Natural killer cell (primary cell): ENCODE results near the gene SH3PXD2A. TPM values are rescaled to one million over a fixed set of nuclear protein-coding genes. Genes with fewer than 3 reads are reported as not detected.

Experiments
- ATAC-seq, 3 donors: fragments of 150-1000 bp in 2 of 3; fragments of 200-7000 bp in 1 of 3; cut with Tn5 transposase; 1 replicate in 1 of 3; 2 replicates in 2 of 3; pipeline ENCODE4 v1.10.0; 2021; ENCODE audit warnings: mild to moderate bottlenecking in 2 of 3, moderate library complexity in 2 of 3
- DNase-seq, 2 donors: peaks; one replicate each; pipeline versions ENCODE4 v3.0.0 to v3.0.0-alpha.2; 2013 to 2021; ENCODE audit warnings: mixed read lengths in 1 of 2
- H3K27ac ChIP-seq: one replicate; pipeline ENCODE4 v1.5.1; 2013; ENCODE audit warnings: mild to moderate bottlenecking, low read length
- H3K27me3 ChIP-seq: one replicate; pipeline ENCODE4 v1.6.1; 2013; ENCODE audit warnings: low read length; ENCODE audit not compliant: control insufficient read depth, insufficient read depth
- H3K36me3 ChIP-seq: one replicate; pipeline ENCODE4 v1.6.1; 2013; ENCODE audit warnings: low read length; ENCODE audit not compliant: control insufficient read depth, insufficient read depth
- H3K4me1 ChIP-seq: one replicate; pipeline ENCODE4 v1.6.1; 2013; ENCODE audit warnings: low read length; ENCODE audit not compliant: control insufficient read depth, insufficient read depth
- H3K4me3 ChIP-seq: one replicate; pipeline ENCODE4 v1.5.1; 2013; ENCODE audit warnings: low read length
- H3K9me3 ChIP-seq: one replicate; pipeline ENCODE4 v1.6.1; 2013; ENCODE audit warnings: low read length; ENCODE audit not compliant: control insufficient read depth, insufficient read depth
- H3K27ac Mint-ChIP-seq, 2 donors: one replicate each; pipeline ENCODE4 v1.8.0; 2022; ENCODE audit warnings: mild to moderate bottlenecking in 2 of 2, mixed read lengths in 2 of 2, moderate library complexity in 1 of 2
- H3K27me3 Mint-ChIP-seq, 2 donors: one replicate each; pipeline ENCODE4 v1.8.0; 2022; ENCODE audit warnings: low read depth in 2 of 2, mixed read lengths in 2 of 2
- H3K36me3 Mint-ChIP-seq: one replicate; pipeline ENCODE4 v1.8.0; 2022; ENCODE audit warnings: mixed read lengths
- H3K4me1 Mint-ChIP-seq, 2 donors: one replicate each; pipeline ENCODE4 v1.8.0; 2022; ENCODE audit warnings: mixed read lengths in 2 of 2
- H3K4me3 Mint-ChIP-seq: one replicate; pipeline ENCODE4 v1.8.0; 2022; ENCODE audit warnings: mild to moderate bottlenecking, moderate library complexity, mixed read lengths
- H3K9me3 Mint-ChIP-seq, 2 donors: one replicate each; pipeline ENCODE4 v1.8.0; 2022; ENCODE audit warnings: mixed read lengths in 2 of 2
- CTCF ChIP-seq: fragments of 200-600 bp; IDR thresholded peaks from one replicate; pipeline ENCODE4 v1.8.0; 2022; ENCODE audit warnings: antibody characterized with exemption
- WGBS: methylation state at CpG from one replicate; pipeline ENCODE4 v1.1.7; 2013; ENCODE audit warnings: missing lambda C conversion rate; ENCODE audit not compliant: insufficient coverage; 5-methylcytosine and 5-hydroxymethylcytosine counted together
- intact Hi-C: fragments of 100-400 bp; cut with micrococcal nuclease; formaldehyde crosslinking; loops from one replicate; pipeline ENCODE4 v1.14.2; 2022
- total RNA-seq, 4 donors: library from RNA; stranded (reverse); fragments of 120-200 nt in 1 of 4; gene quantifications; one replicate each; pipeline versions ENCODE4 v1.2.3 to v1.2.4, GENCODE V29; 2013 to 2022

The SH3PXD2A gene
- total RNA-seq, 3 donors from 2014 or later (not counting 1 experiment from before 2014, with no cell fraction given): 3.3 to 7.0 (median 4.9) TPM

- H3K4me1 ChIP-seq: no peaks in the 10 kb centered on the region
- ATAC-seq (no peak), DNase-seq (no peak)
- no peaks in the 10 kb centered on the region for H3K36me3 ChIP-seq
- no peak for TF ChIP-seq CTCF
- H3K9me3 ChIP-seq: no peaks in the 10 kb centered on the region
- H3K4me3 ChIP-seq: no peak overlapping the region
- intact Hi-C loops: no loop called here
- peaks cover 7 to 27% of the 10 kb centered on the region in 2 donors for H3K27me3 Mint-ChIP-seq
- H3K4me1 Mint-ChIP-seq: no peaks in the 10 kb centered on the region
- H3K9me3 Mint-ChIP-seq: no peaks in the 10 kb centered on the region
- no peaks in the 10 kb centered on the region for H3K27me3 ChIP-seq
- 82% methylated on average over 6 of the region's 6 CpGs for WGBS
- H3K27ac ChIP-seq: no peak overlapping the region
- no peaks in the 10 kb centered on the region for H3K36me3 Mint-ChIP-seq
- H3K27ac Mint-ChIP-seq: no peak overlapping the region
- no peak overlapping the region for H3K4me3 Mint-ChIP-seq
These were observed 73.9 kb downstream of the SH3PXD2A start for GRCh38 chr10:103781329-103782061.

- Histone ChIP-seq H3K27me3 (no peaks in the 10 kb centered on the region), H3K36me3 (no peaks in the 10 kb centered on the region), H3K4me1 (no peaks in the 10 kb centered on the region), H3K4me3 (no peak overlapping the region), H3K27ac (no peak overlapping the region), H3K9me3 (no peaks in the 10 kb centered on the region)
- intact Hi-C loops: no loop called here
- ATAC-seq (no peak), DNase-seq (no peak)
- Mint-ChIP-seq H3K4me1 (no peaks in the 10 kb centered on the region), H3K27me3 (peaks cover 7 to 25% of the 10 kb centered on the region in 2 donors), H3K4me3 (no peak overlapping the region), H3K36me3 (no peaks in the 10 kb centered on the region), H3K27ac (peak overlapping the region in 1 of 2 donors; percentile 33), H3K9me3 (no peaks in the 10 kb centered on the region)
- WGBS: 74% methylated on average over 8 of the region's 8 CpGs
- no peak for TF ChIP-seq CTCF
These were observed 74.9 kb downstream of the SH3PXD2A start for GRCh38 chr10:103780242-103781149.

GRCh38 chr10:103778358-103779139, 76.8 kb downstream of the SH3PXD2A start:
- H3K4me1 Mint-ChIP-seq: no peaks in the 10 kb centered on the region
- Histone ChIP-seq H3K4me1 (no peaks in the 10 kb centered on the region), H3K27ac (no peak overlapping the region), H3K9me3 (no peaks in the 10 kb centered on the region), H3K27me3 (no peaks in the 10 kb centered on the region), H3K36me3 (no peaks in the 10 kb centered on the region), H3K4me3 (no peak overlapping the region)
- no peak for ATAC-seq
- no peak for DNase-seq
- H3K4me3 Mint-ChIP-seq: no peak overlapping the region
- 92% methylated on average over 10 of the region's 10 CpGs for WGBS
- H3K9me3 Mint-ChIP-seq: no peaks in the 10 kb centered on the region
- no peak overlapping the region for H3K27ac Mint-ChIP-seq
- TF ChIP-seq CTCF: no peak
- H3K36me3 Mint-ChIP-seq: no peaks in the 10 kb centered on the region
- intact Hi-C loops: no loop called here
- peaks cover 0 to 22% of the 10 kb centered on the region in 2 donors for H3K27me3 Mint-ChIP-seq
